HCT116 (cell line): ENCODE data around the gene MARCHF2. TPM values are rescaled to one million over a fixed set of nuclear protein-coding genes. Genes with fewer than 3 reads are reported as not detected.

Experiments used
- ATAC-seq: fragments of 200-7000 bp; cut with Tn5 transposase; 2 replicates; pipeline ENCODE4 v1.9.1; 2020; ENCODE audit warnings: mild to moderate bottlenecking, moderate library complexity
- BruUV-seq: library from RNA; stranded (reverse); fragments of 400-500 nt; replicated peaks from 2 replicates; lab custom pipeline; 2021; lab: Mats Ljungman, UMichigan
- CTCF ChIA-PET: fragments of 300-600 bp; sonication (Branson Sonifier 250); formaldehyde crosslinking; loops from one replicate; lab custom pipeline; 2021; ENCODE audit warnings: antibody characterized with exemption; lab: Charles Lee
- POLR2A ChIA-PET: fragments of 300-600, 350-600 bp; sonication (Branson Sonifier 250); formaldehyde crosslinking; loops from one replicate; lab custom pipeline; 2021; ENCODE audit warnings: antibody characterized with exemption; lab: Charles Lee
- RAD21 ChIA-PET, 2 experiments: fragments of 300-600 bp; sonication (Branson Sonifier 250); formaldehyde crosslinking; loops; one replicate each; lab custom pipeline; 2023; ENCODE audit warnings: low total read pairs in 2 of 2; ENCODE audit not compliant: uncharacterized antibody in 2 of 2, unreplicated experiment in 2 of 2, low non-redundant PET in 1 of 2; lab: Charles Lee
- DNase-seq: peaks from one replicate; pipeline ENCODE4 v3.0.0-alpha.2; 2010; ENCODE audit warnings: low read depth, low spot score
- H2AFZ ChIP-seq: fragments of 200-600 bp; shearing (Covaris generic), sonication (generic); 2 replicates; pipeline ENCODE4 v1.6.1; 2017; ENCODE audit warnings: low read depth, mixed run types, mixed read lengths, antibody characterized with exemption, low read length; ENCODE audit not compliant: poor library complexity, severe bottlenecking
- H3K27ac ChIP-seq: 2 replicates; pipeline ENCODE4 v1.5.1; 2012; ENCODE audit warnings: low read depth, low read length
- H3K27me3 ChIP-seq: fragments of 200-600 bp; sonication (generic); 2 replicates; pipeline ENCODE4 v1.6.1; 2016; ENCODE audit warnings: mixed run types, low read length, mixed read lengths; ENCODE audit not compliant: insufficient read depth
- H3K36me3 ChIP-seq, 2 experiments: fragments of 200-500 bp in 1 of 2; fragments of 200-600 bp in 1 of 2; sonication (Bioruptor generic) in 1 of 2; sonication (generic) in 1 of 2; 2 replicates each; pipeline versions ENCODE4 v1.5.1 to v1.6.1; 2014 to 2016; ENCODE audit warnings: low read length in 2 of 2, inconsistent platforms in 1 of 2, mixed read lengths in 1 of 2, mixed run types in 1 of 2; ENCODE audit not compliant: insufficient read depth in 2 of 2, control insufficient read depth in 1 of 2
- H3K4me1 ChIP-seq, 2 experiments: fragments of 200-600 bp in 1 of 2; sonication (generic) in 1 of 2; 2 replicates each; pipeline versions ENCODE4 v1.5.1 to v1.6.1; 2012 to 2017; ENCODE audit warnings: low read length in 2 of 2, inconsistent platforms in 1 of 2, mild to moderate bottlenecking in 1 of 2, mixed read lengths in 1 of 2, mixed run types in 1 of 2, moderate library complexity in 1 of 2; ENCODE audit not compliant: insufficient read depth in 2 of 2, control insufficient read depth in 1 of 2
- H3K4me2 ChIP-seq: fragments of 200-600 bp; sonication (generic); 2 replicates; pipeline ENCODE4 v1.6.1; 2017; ENCODE audit warnings: mixed run types, low read length, mixed read lengths
- H3K4me3 ChIP-seq, 2 experiments: fragments of 200-600 bp in 1 of 2; sonication (generic) in 1 of 2; replicated peaks in 1 of 2; 2 replicates each; pipeline ENCODE4 v1.5.1; 2011 to 2016; ENCODE audit warnings: low read length in 2 of 2, control low read depth in 1 of 2, low read depth in 1 of 2, mild to moderate bottlenecking in 1 of 2, mixed read lengths in 1 of 2, mixed run types in 1 of 2
- H3K79me2 ChIP-seq: fragments of 200-600 bp; sonication (generic); 2 replicates; pipeline ENCODE4 v1.6.1; 2017; ENCODE audit warnings: mild to moderate bottlenecking, mixed run types, low read length, moderate library complexity, mixed read lengths; ENCODE audit not compliant: insufficient read depth
- H3K9ac ChIP-seq: fragments of 200-600 bp; sonication (generic); 2 replicates; pipeline ENCODE4 v1.6.1; 2016; ENCODE audit warnings: low read length, mixed read lengths
- H3K9me2 ChIP-seq: fragments of 200-600 bp; sonication (generic), shearing (Covaris generic); 2 replicates; pipeline ENCODE4 v1.6.1; 2017; ENCODE audit warnings: mixed run types, mild to moderate bottlenecking, moderate library complexity; ENCODE audit not compliant: insufficient read depth
- H3K9me3 ChIP-seq, 2 experiments: fragments of 200-500 bp in 1 of 2; fragments of 200-600 bp in 1 of 2; sonication (Bioruptor generic) in 1 of 2; sonication (generic) in 1 of 2; 2 replicates each; pipeline ENCODE4 v1.6.1; 2014 to 2017; ENCODE audit warnings: low read length in 2 of 2, mixed read lengths in 2 of 2, inconsistent platforms in 1 of 2, low read depth in 1 of 2, mild to moderate bottlenecking in 1 of 2, mixed run types in 1 of 2, moderate library complexity in 1 of 2; ENCODE audit not compliant: control insufficient read depth in 1 of 2, insufficient read depth in 1 of 2
- H4K20me1 ChIP-seq: fragments of 200-600 bp; sonication (generic), shearing (Covaris generic); 2 replicates; pipeline ENCODE4 v1.6.1; 2017; ENCODE audit warnings: mixed run types, mild to moderate bottlenecking, moderate library complexity; ENCODE audit not compliant: insufficient read depth
- CBX3 ChIP-seq: IDR thresholded peaks from 2 replicates; pipeline ENCODE4 v1.6.1; 2012; ENCODE audit warnings: low read depth
- CEBPB ChIP-seq: IDR thresholded peaks from 2 replicates; pipeline ENCODE4 v1.6.1; 2012; ENCODE audit warnings: low read depth
- EGR1 ChIP-seq: IDR thresholded peaks from 2 replicates; pipeline ENCODE4 v1.6.1; 2012; ENCODE audit warnings: low read depth
- ELF1 ChIP-seq: IDR thresholded peaks from 2 replicates; pipeline ENCODE4 v1.6.1; 2012; ENCODE audit warnings: low read depth, borderline replicate concordance
- EZH2 ChIP-seq: fragments of 200-600 bp; sonication (generic); IDR thresholded peaks from 2 replicates; pipeline ENCODE4 v1.6.1; 2017; ENCODE audit warnings: antibody characterized with exemption, mixed run types
- EZH2phosphoT487 ChIP-seq: fragments of 200-600 bp; IDR thresholded peaks from 2 replicates; pipeline ENCODE4 v1.6.1; 2018; ENCODE audit warnings: antibody characterized with exemption, borderline replicate concordance
- FOSL1 ChIP-seq: IDR thresholded peaks from 2 replicates; pipeline ENCODE4 v1.6.1; 2012; ENCODE audit warnings: low read depth
- JUND ChIP-seq: IDR thresholded peaks from 2 replicates; pipeline ENCODE4 v1.6.1; 2012
- POLR2A ChIP-seq: IDR thresholded peaks from 2 replicates; pipeline ENCODE4 v1.7.0; 2011; ENCODE audit warnings: borderline replicate concordance; ENCODE audit not compliant: insufficient read depth, insufficient read length; ENCODE audit errors: extremely low read depth
- POLR2AphosphoS5 ChIP-seq: IDR thresholded peaks from 2 replicates; pipeline ENCODE4 v1.6.1; 2011; ENCODE audit warnings: mild to moderate bottlenecking, low read depth, low read length, moderate library complexity
- RAD21 ChIP-seq: IDR thresholded peaks from 2 replicates; pipeline ENCODE4 v1.6.1; 2012; ENCODE audit warnings: low read depth, mild to moderate bottlenecking
- SIN3A ChIP-seq: IDR thresholded peaks from 2 replicates; pipeline ENCODE4 v1.6.1; 2012; ENCODE audit warnings: low read depth
- SRF ChIP-seq: IDR thresholded peaks from 2 replicates; pipeline ENCODE4 v1.6.1; 2012; ENCODE audit warnings: low read depth
- YY1 ChIP-seq: IDR thresholded peaks from 2 replicates; pipeline ENCODE4 v1.6.1; 2011; ENCODE audit warnings: low read length, low read depth, moderate library complexity, mild to moderate bottlenecking; ENCODE audit not compliant: insufficient replicate concordance; ENCODE audit errors: extremely low read depth
- ZNF274 ChIP-seq: fragments of 200-500 bp; sonication (Bioruptor generic); IDR thresholded peaks from 2 replicates; pipeline ENCODE4 v1.6.1; 2014; ENCODE audit warnings: mild to moderate bottlenecking, low read depth, low read length, inconsistent platforms
- intact Hi-C: fragments of 100-400 bp; cut with micrococcal nuclease; formaldehyde crosslinking; loops from 2 replicates; pipeline ENCODE4 v1.10.0; 2022
- total RNA-seq: library from RNA; stranded (reverse); gene quantifications from one replicate; pipeline ENCODE4 v1.2.1, GENCODE V29; 2021; ENCODE audit not compliant: unreplicated experiment
- TF ChIP-seq, protein P1 (sequence below): IDR thresholded peaks from 2 replicates; pipeline ENCODE4 v1.6.1; 2012
- TF ChIP-seq, protein P2 (sequence below): IDR thresholded peaks from 2 replicates; pipeline ENCODE4 v1.6.1; 2011; ENCODE audit warnings: mild to moderate bottlenecking, low read length, moderate library complexity; ENCODE audit not compliant: insufficient replicate concordance; ENCODE audit errors: extremely low read depth
- TF ChIP-seq, protein P3 (sequence below): IDR thresholded peaks from 2 replicates; pipeline ENCODE4 v1.6.1; 2012; ENCODE audit warnings: low read depth
- TF ChIP-seq, protein P4 (sequence below), 3 experiments: fragments of 200-600 bp in 1 of 3; sonication (generic) in 1 of 3; IDR thresholded peaks in 2 of 3; conservative IDR thresholded peaks in 1 of 3; 2 replicates each; pipeline ENCODE4 v1.5.1; 2012 to 2017; ENCODE audit warnings: low read depth in 2 of 3, low read length in 2 of 3, antibody characterized with exemption in 1 of 3, borderline replicate concordance in 1 of 3, control low read depth in 1 of 3, mild to moderate bottlenecking in 1 of 3, mixed read lengths in 1 of 3, mixed run types in 1 of 3, moderate library complexity in 1 of 3; ENCODE audit not compliant: insufficient read depth in 1 of 3
- TF ChIP-seq, protein P5 (sequence below): IDR thresholded peaks from 2 replicates; pipeline ENCODE4 v1.6.1; 2012

Gene MARCHF2
- total RNA-seq, 1 experiment from 2014 or later: 22.5 TPM

DNA sequence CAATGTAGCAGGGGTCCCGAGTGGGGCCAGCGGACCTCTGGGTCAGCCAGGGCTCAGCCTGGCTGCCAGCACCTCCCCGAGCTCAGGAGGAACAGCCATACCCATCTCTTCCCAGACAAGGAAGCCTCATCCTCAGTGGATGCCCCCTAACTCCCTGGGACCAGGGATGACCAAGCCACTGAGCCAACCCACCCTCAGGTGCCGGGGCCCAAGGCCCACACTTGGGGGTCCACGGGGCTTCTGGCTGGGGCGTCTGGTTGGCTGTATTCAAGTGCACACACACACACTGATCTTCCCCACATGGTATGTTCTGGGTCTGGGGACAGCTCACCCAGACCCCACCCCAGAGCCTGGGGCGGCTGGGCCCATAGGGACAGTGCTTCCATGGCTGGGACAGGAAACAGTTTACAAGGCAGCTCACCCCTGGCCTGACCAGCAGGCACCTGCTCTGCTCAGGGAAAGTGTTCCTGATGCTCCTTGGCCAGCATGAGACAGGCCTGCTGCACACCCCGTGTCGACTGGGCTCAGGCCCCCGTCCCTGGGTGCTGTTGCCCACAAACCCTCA lies 15.3 kb upstream of the MARCHF2 start:
- H3K79me2 ChIP-seq: peaks cover 57% of the 10 kb centered on the region
- CTCF ChIA-PET: interaction anchor here (1.1 kb wide), 1 partner anchor 15 kb away, joined by 3 read pairs; the partner anchor contains the start of gene MARCHF2

More for the DNA sequence above, 15.3 kb upstream of the MARCHF2 start:
- POLR2A ChIA-PET: no interaction called here
- H3K9ac ChIP-seq: no peak overlapping the region
- no peaks in the 10 kb centered on the region for H3K9me2 ChIP-seq
- no peak for DNase-seq
- H2AFZ ChIP-seq: no peak overlapping the region
- H3K4me1 ChIP-seq: peaks cover 3 to 10% of the 10 kb centered on the region in 2 experiments; a peak in 2 of 4 replicates
- H3K27ac ChIP-seq: no peak overlapping the region; the same call in 1 of the 2 replicates
- RAD21 ChIA-PET: no interaction called here
- no peak overlapping the region for H3K4me2 ChIP-seq
- no peaks in the 10 kb centered on the region for H3K27me3 ChIP-seq
- ATAC-seq: no peak
- H3K9me3 ChIP-seq: no peaks in the 10 kb centered on the region
- peaks cover 0 to 4% of the 10 kb centered on the region in 2 experiments; a peak in 3 of 4 replicates for H3K36me3 ChIP-seq
- TF ChIP-seq SIN3A: no peak
- TF ChIP-seq SRF: no peak
- no peak for TF ChIP-seq RAD21
- no peak for TF ChIP-seq POLR2AphosphoS5
- TF ChIP-seq EZH2: no peak
- TF ChIP-seq JUND: no peak
- TF ChIP-seq, protein P1, sequence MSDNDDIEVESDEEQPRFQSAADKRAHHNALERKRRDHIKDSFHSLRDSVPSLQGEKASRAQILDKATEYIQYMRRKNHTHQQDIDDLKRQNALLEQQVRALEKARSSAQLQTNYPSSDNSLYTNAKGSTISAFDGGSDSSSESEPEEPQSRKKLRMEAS: no peak
- TF ChIP-seq ELF1: no peak
- TF ChIP-seq, protein P2, sequence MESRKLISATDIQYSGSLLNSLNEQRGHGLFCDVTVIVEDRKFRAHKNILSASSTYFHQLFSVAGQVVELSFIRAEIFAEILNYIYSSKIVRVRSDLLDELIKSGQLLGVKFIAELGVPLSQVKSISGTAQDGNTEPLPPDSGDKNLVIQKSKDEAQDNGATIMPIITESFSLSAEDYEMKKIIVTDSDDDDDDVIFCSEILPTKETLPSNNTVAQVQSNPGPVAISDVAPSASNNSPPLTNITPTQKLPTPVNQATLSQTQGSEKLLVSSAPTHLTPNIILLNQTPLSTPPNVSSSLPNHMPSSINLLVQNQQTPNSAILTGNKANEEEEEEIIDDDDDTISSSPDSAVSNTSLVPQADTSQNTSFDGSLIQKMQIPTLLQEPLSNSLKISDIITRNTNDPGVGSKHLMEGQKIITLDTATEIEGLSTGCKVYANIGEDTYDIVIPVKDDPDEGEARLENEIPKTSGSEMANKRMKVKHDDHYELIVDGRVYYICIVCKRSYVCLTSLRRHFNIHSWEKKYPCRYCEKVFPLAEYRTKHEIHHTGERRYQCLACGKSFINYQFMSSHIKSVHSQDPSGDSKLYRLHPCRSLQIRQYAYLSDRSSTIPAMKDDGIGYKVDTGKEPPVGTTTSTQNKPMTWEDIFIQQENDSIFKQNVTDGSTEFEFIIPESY: no peak
- no peak for TF ChIP-seq YY1
- TF ChIP-seq, protein P3, sequence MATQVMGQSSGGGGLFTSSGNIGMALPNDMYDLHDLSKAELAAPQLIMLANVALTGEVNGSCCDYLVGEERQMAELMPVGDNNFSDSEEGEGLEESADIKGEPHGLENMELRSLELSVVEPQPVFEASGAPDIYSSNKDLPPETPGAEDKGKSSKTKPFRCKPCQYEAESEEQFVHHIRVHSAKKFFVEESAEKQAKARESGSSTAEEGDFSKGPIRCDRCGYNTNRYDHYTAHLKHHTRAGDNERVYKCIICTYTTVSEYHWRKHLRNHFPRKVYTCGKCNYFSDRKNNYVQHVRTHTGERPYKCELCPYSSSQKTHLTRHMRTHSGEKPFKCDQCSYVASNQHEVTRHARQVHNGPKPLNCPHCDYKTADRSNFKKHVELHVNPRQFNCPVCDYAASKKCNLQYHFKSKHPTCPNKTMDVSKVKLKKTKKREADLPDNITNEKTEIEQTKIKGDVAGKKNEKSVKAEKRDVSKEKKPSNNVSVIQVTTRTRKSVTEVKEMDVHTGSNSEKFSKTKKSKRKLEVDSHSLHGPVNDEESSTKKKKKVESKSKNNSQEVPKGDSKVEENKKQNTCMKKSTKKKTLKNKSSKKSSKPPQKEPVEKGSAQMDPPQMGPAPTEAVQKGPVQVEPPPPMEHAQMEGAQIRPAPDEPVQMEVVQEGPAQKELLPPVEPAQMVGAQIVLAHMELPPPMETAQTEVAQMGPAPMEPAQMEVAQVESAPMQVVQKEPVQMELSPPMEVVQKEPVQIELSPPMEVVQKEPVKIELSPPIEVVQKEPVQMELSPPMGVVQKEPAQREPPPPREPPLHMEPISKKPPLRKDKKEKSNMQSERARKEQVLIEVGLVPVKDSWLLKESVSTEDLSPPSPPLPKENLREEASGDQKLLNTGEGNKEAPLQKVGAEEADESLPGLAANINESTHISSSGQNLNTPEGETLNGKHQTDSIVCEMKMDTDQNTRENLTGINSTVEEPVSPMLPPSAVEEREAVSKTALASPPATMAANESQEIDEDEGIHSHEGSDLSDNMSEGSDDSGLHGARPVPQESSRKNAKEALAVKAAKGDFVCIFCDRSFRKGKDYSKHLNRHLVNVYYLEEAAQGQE: no peak
- TF ChIP-seq, protein P4, sequence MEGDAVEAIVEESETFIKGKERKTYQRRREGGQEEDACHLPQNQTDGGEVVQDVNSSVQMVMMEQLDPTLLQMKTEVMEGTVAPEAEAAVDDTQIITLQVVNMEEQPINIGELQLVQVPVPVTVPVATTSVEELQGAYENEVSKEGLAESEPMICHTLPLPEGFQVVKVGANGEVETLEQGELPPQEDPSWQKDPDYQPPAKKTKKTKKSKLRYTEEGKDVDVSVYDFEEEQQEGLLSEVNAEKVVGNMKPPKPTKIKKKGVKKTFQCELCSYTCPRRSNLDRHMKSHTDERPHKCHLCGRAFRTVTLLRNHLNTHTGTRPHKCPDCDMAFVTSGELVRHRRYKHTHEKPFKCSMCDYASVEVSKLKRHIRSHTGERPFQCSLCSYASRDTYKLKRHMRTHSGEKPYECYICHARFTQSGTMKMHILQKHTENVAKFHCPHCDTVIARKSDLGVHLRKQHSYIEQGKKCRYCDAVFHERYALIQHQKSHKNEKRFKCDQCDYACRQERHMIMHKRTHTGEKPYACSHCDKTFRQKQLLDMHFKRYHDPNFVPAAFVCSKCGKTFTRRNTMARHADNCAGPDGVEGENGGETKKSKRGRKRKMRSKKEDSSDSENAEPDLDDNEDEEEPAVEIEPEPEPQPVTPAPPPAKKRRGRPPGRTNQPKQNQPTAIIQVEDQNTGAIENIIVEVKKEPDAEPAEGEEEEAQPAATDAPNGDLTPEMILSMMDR (IDR thresholded peaks at IDR 0.05 in 2 of 3, conservative IDR thresholded peaks at IDR 0.05 in 1 of 3; ENCODE audit: borderline replicate concordance in 1 of 3, insufficient read depth in 1 of 3, low read depth in 2 of 3, low read length in 2 of 3): no peak
- no peak for TF ChIP-seq CBX3
- TF ChIP-seq ZNF274: no peak
- TF ChIP-seq, protein P5, sequence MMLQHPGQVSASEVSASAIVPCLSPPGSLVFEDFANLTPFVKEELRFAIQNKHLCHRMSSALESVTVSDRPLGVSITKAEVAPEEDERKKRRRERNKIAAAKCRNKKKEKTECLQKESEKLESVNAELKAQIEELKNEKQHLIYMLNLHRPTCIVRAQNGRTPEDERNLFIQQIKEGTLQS: no peak
- no peak for TF ChIP-seq CEBPB
- no peak for TF ChIP-seq POLR2A
- TF ChIP-seq EGR1: no peak
- no peak for TF ChIP-seq EZH2phosphoT487
- no peak for TF ChIP-seq FOSL1
- BruUV-seq: no TSS peak
- intact Hi-C loops: loop anchor here (2.0 kb wide), 1 partner anchor 51 kb away; no protein-coding TSS in a partner anchor
- no peak overlapping the region for H3K4me3 ChIP-seq
- no peaks in the 10 kb centered on the region for H4K20me1 ChIP-seq
